ENCODE data around the gene NHLH2.

The NHLH2 gene

GRCh38 chr1:115837740-115838421 is 3.0 kb downstream of the NHLH2 start:
- no peak for DNase-seq

GRCh38 chr1:115837341-115837739 is 3.6 kb downstream of the NHLH2 start:
- no peak for DNase-seq

DNA sequence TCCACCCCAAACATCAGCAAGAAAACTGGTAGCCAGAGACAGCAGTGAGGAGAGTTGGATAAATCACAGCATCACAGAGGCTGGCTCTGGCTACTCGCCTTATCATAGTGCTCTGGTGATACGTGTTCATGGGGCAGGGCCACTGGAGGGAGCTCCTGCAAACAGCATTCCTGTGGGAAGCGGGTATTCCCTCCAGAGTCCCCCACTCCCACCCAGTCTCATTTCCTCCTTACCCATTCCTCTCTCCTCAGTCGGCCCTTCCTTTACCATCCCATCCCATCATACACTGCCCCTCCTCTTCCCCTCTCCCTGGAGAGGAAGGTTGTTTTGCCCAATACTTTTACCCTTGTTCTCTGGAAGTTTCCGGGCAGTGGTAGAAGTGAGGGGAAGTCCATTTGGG is 7.1 kb downstream of the NHLH2 start:
- no peak for DNase-seq

- DNase-seq = no peak
Observed at GRCh38 chr1:115832651-115833050, 8.3 kb downstream of the NHLH2 start.

GRCh38 chr1:115830963-115831362 is 10.0 kb downstream of the NHLH2 start:
- no peak for DNase-seq

- DNase-seq = no peak
Observed at GRCh38 chr1:115829947-115830346, 11.0 kb downstream of the NHLH2 start.

GRCh38 chr1:115829023-115829674 is 11.8 kb downstream of the NHLH2 start:
- no peak for DNase-seq

DNA sequence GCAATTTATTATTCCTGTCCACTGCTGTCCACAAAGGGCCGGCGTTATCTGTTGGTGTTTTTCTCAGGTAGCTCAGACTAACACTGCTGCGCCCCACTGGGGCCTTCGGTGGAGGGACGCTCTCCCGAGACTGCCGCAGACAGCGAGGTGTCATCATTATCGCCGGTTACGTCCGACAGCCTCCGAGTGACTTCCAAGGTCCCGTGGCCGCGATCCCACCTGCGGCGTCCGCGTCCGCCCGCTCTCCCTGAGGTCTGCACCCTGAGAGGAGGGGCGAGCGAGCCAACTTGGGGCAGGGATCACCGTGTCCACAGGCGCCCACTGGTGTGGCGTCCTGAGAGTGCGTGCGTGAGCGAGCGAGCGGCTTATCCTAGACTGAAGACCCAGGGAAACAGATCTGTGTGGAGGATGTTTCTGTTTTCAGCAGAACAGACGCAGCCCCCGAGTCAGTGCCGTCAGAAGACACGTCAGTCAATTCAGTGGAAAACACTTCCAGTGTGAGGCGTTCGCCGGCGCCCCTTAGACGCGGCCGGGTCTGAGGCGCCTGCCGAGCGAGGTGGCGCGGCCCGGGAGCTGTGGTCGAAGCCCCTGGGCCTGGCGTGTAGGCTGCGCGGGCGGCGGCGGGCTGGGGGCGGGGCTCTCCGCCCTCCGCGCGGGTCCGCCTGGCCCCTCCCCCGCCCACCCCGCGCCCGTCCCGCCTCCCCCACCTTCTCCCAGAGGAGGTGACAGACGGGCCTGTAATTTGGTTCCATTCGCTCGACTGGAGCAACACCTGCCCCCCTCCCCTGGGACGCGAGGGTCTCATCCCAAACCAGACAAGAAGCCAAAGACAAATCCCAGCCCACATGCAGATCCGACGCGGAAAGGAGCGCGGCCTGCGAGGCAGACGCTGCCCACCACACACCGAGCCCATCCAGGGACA is 12.6 kb downstream of the NHLH2 start:
- DNase-seq = peak; percentile 53

DNA sequence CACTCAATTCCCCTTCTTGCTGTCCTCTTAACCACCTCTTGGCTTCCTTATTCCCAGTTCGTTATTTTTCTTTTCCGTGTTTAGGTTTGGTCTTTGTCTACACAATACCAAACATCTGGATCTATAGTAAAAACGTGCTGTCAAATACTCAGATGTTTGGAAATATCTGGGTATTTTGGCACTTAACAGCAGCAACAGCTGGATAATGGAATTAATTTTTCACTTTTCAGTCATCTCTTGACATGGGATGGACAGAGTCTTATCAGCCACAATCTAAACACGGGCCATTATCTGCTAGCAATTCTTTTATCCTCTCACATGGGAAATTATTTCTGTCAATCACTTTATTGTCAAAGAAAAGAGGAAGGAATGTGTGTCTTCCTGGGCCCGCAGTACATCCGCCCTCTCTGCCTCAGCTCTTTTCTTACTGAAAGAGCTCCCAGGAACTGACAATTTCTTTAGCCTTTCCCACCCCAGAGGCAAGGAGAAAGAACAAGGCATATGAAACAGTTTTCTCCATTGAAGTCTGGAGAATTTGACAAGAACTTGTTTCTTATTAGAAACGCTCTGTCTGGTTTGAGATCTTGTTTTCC is 13.4 kb downstream of the NHLH2 start:
- no peak for DNase-seq

- no peak for DNase-seq
Observed at GRCh38 chr1:115826628-115827027, 14.3 kb downstream of the NHLH2 start.

GRCh38 chr1:115822117-115822516 is 18.8 kb downstream of the NHLH2 start:
- no peak for DNase-seq

GRCh38 chr1:115815694-115816093 is 25.2 kb downstream of the NHLH2 start:
- DNase-seq = no peak

- DNase-seq = no peak
Observed at GRCh38 chr1:115814685-115815398, 26.1 kb downstream of the NHLH2 start.

DNA sequence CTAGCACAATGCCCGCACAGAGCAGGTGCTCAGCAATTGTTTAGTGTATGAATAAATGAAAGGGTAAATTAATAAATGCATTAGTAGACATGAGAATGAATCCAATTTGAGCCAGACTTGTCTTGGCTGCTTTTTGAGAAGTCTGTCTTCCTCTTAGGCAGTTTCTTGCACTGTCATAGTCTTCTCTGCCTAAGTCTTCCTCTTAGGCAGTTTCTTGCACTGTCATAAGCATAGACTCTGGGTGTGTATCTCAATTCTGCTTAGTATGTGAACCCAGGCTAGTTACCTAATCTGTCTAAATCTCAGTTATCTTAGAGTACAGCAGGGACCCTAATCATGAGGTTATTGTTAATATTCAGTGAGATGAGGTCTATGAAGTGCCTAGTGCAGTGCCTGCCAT is 27.2 kb downstream of the NHLH2 start:
- DNase-seq = no peak

DNA sequence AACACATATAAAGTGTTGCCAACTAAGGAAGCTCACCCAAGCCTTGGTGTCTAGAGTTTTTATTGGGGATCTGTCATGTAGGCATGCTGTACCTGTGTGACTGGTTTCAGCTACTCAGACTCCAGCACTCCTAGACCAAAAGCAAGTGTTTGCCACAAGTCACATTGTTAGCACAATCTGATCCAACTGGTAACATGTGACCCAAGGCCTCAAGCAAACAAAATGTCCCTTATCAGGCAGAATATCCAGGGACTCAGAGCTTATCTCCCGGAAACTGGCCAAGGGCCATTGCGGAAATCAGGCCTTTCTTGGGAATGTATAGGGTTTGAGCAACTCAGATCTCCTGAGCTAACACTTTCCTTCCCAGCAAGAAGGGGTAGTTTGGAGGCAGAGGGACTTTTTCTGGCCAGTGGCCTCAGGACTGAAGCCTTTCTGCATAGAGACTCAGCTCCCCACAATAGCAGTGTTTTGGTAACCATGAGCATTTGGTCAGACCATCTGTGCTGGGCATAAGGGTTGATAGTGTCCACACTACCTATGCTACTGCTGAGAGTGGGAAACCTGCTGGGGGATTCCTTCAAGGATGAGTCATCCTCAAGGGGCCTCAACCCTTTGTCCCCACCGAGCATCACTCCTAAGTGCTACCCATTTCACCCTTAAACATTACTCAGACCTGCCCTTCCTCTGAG is 29.6 kb downstream of the NHLH2 start:
- no peak for DNase-seq

DNA sequence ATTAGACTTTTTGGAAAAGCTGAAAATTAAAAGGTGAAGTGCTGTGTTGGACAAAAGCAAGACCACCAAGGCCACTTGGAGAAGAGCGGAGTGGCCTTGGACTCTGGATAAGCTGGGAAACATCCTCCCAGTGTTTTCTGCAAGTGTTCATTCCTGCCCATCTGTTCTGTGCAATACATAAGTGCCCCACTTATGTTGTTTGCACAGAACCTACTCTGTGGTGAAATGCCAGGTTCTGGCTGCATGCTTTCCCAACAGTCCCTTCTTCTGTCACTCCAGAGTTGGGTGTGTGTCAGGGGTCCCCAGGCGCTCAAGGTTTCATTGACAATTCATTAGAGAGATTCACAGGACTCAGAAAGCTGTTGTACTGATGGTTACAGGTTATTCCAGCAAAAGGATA is 30.3 kb downstream of the NHLH2 start:
- no peak for DNase-seq

DNA sequence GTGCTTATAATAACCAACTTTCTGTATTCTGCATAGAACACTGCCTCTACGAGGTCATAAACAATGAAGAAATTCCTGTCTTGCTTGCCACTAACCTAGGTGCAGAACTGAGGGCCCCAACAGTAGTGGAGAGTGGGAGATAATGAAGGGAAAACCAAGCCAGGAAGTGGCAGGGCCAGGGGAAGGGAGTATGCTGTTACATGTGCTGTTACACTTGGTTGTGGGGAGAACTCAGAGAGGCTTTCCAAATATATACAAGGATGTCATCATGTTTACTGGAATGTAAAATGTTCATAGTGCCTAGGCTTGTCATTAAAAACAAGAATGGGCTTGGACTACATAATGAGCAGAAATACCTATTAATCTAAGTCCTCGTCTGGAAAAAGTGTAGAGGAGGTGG is 31.1 kb downstream of the NHLH2 start:
- no peak for DNase-seq

GRCh38 chr1:115809076-115809475 is 31.9 kb downstream of the NHLH2 start:
- no peak for DNase-seq

DNA sequence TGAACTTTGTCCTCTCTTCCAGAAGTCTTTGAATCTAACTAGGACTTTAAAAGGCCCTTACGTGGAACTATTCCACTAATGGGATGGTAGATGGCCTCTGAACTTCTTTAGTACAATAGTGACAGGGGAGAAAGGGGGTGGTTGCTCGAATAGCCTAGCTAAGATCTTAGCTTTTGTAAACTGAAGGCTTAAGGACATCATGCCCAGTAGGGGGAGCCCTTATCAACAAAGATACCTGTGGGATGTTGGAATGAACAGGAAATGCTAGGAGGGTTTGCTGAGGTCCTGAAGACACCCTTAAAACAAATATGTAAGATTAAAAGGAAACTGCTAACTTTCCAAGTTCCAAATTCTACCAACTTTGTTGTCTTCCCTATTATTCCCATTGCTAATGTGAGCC is 33.2 kb downstream of the NHLH2 start:
- DNase-seq = no peak

GRCh38 chr1:115805597-115805996 is 35.3 kb downstream of the NHLH2 start:
- no peak for DNase-seq

- no peak for DNase-seq
Observed at GRCh38 chr1:115802416-115802815, 38.5 kb downstream of the NHLH2 start.

DNA sequence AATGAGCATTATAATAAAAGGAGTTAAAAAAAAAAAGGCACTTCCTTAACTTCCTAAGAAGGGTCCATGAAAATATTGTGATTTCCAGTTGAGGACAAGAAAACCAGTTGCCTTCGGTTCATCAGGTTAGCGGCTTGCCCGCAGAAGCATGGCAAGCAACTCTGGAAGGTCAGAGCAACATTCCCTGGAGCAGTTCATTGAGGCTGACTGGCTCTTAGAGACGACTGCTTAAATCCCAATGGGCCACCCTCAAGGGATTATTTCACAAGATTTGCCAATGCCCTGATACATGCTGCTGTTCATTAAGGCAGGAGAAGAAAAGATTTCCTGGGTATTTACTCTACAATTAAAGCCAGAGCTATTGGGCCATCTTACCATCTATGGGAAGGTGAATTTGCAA is 43.4 kb downstream of the NHLH2 start:
- no peak for DNase-seq
